Fibroblast of skin of abdomen (primary cell): ENCODE results near the gene FAM180B.
"Not testable (repeated sequence)": the region's sequence is repeated elsewhere in the genome, so short reads cannot be mapped to it uniquely, and the experiment has no call there.

ENCODE experiments used
- DNase-seq: peaks from one replicate; pipeline ENCODE4 v3.0.0-alpha.2; 2013

Gene FAM180B

DNA sequence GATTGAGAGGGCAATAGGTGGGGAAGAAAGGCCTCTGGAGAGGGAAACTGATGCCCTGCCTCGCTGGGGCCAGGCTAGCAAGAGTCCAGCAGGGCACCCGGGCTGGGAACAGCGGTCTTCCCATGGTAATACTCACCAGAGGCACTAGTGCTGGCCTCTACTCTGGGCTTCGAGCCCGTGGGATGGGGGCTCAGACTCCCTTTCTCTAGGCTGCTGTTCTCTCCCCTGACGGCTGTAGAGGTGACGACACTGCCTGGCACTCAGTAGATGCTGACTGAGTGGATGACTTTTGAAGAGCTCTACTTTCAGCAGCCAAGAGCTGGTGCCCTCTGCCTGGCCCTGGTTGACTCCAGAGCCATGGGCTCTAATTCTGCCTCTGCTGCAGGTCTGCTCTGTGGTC is 8.6 kb downstream of the FAM180B start:
- DNase-seq: no peak

DNA sequence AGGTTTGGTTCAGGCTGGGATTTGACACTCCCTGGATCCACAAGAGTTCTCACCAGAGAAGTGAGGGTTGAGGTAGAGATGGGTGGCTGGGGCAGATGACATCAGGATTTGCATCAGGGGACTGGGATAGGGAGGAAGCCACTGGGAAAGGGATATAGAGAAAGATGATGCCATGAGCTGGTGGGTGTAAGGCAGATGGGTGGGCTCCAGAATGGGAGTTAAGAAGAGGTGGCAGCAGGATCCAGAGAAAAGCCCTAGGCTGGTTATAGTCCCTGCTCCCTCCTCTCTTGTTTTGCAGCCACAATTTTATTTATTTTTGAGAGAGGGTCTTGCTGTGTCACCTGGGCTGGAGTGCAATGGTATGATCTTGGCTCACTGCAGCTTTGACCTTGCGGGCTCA is 9.5 kb downstream of the FAM180B start:
- DNase-seq: no peak

DNA sequence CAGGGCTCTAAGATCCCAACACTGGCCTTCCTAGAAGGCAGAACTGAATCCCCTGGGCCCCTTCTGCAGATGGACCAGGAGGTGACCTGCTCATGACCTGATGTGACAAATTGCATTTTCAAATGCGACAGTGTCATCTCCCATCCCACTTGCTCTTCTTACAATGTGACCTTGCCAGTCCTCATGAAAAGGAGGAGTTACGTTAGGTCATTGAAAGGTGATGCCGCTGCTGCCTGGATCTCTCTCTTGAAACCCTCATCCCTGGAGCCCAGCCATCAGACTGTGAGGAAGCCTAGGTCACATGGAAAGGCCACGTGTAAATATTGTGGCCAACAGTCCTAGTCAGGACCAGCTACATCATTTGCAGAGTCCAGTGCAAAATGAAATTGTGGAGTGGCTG is 13.4 kb downstream of the FAM180B start:
- no peak for DNase-seq

DNA sequence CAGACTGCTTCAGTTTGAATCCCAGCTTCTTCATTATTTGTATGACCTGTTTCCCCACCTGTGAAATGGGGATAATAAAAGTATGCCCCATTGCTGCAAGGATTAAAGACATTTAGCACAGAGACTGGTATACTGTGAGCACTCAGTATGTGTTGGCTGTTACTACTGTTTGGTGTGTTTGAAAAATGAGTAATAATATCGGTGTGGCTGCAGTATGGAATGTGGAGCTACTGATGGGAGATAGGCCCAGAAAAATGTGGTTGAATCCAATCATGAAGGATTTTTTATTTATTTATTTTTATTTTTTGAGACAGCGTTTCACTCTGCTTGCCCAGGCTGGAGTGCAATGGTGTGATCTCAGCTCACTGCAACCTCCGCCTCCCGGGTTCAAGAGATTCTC is 16.8 kb downstream of the FAM180B start:
- no peak for DNase-seq

DNA sequence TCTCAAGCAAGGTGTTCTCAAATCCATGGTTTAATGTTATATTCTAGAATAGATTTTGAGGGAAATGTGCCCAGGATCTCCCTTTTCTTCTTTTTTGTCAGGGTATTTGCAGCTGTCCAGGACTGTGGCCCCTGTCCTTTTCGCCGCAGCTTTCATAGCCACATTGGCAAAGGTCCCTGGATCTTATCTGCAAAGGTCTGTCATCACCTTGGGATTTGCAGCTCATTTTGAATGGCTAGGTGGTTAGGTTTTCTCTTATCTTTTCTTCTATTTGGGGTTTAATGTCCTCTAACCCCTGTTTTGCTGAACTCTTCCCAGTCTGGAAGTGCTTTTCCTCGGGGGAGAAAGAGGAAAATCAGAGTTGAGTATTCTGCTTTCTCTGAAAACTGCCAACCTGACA is 19.4 kb downstream of the FAM180B start:
- no peak for DNase-seq

DNA sequence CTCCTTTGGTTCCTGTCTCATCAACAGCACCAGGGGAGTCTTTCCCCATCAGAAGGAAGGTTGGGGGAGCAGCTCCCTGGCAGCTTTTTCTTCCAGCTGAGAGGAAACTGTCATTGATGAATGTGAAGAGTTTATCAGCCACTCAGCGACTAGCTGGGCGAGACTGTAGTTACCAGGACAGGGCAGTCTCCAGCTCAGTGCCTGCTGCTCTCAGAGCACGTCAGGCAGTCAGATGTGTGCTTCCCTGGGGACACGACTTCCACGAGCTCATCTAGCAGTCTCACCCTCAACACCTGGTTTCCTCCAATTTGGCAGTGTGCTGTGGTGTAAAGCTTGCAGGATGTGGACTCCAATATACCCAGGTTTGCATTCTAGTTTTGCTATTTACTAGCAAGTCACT is 20.3 kb downstream of the FAM180B start:
- DNase-seq: no peak

DNA sequence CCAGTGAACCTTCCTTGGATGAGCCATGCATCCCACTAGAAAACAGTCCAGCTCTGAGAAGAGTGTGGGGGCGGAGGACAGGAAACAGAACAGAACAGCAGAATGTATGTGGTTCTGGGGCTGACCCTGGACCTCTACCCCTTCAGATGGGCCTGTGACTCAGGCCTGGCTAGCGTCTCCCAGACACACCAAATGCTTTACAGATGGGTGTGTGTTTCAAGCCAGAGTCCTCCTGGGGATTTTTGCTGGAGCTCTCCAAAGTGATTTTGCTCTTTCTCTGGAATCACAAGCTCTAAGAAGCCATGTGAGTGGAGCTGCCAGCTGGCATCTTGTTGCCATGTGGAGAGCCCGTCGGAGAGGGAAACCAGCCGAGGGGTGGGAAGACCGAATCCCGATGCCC is 20.9 kb downstream of the FAM180B start:
- peak; percentile 90 for DNase-seq

DNA sequence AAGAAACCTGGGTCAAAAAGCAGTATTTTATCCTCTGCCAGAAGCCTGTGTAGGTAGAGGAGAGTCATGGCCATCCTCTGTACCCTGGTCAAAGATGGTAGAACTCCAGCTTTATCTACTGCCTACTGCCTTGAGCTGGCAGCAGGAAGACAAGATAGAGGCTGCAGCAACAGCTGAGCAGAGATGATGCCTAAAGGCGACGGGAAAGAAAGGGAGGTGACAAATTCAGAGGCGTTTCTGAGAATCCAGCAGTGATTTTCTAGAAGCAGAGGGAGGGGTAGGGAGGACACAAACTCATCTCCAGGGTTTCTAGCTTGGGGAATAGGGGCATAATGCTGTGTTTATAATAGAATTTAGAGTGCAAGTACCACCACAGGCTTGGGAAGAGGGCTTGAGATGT is 23.2 kb downstream of the FAM180B start:
- no peak for DNase-seq

DNA sequence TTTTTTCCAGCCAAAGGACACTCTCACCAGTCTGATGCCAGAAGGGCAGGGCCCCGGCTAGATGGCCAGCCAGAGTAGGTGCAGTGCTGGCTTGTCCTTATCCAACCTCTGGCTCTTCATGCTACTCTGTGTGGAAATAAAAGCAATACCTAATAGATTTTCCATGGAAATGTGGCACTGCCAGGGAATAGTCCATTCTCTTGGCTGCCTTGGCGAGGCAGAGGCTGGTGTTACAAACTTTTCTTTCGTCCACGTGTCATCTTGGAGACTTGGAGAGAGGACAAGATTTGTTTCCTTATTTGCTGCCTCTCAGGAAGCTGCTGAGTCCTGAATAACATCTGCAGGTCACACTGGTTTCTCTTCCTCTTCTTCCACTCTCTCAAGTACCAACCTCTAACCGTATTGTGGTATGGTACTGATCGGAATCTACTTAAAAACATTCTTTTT is 24.9 kb downstream of the FAM180B start:
- no peak for DNase-seq

DNA sequence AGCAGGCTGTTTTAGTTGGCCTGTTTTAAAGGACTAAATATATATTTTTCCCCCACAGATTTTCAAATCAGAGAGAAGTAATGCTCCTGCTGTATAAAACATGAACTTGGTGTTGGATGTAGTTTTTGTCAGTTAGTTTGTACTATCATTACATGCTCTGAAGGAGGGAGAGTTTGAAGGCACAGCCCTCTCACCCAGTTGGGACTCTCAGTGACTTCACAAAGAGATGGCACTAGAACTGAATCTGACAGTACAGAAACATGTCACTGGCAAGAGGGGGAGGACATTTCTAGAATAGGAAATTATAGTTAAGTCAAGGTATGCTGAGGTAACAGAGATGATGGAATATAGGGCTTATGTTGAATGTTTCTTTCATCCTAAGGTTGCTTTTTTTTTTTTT is 28.8 kb downstream of the FAM180B start:
- DNase-seq: no peak

DNA sequence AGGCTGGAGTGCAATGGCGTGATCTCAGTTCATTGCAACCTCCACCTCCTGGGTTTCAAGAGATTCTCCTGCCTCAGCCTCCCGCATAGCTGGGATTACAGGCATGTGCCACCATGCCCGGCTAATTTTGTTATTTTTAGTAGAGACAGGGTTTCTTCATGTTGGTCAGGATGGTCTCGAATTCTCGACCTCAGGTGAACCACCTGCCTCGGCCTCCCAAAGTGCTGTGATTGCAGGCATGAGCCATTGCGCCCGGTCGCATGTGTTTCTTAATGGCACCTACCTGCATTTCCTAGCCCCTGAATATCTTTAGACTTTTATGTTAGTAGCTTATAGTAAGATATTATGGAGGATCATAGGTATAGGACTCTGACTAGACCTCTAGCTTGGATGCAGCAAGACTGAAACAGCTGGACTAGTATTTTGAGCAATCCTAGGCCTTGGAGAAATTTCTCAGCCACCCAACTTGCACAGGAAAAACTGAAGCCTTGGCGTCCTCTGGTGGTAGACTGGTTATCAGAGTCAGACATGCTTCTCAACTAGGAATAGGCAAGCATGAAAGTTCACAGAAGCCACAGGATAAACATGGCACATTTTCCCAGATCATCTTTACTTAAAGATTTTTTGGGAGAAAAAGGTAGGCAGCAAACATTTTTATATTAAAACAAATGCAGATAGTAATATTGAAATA is 30.4 kb downstream of the FAM180B start:
- peak; percentile 68 for DNase-seq

DNA sequence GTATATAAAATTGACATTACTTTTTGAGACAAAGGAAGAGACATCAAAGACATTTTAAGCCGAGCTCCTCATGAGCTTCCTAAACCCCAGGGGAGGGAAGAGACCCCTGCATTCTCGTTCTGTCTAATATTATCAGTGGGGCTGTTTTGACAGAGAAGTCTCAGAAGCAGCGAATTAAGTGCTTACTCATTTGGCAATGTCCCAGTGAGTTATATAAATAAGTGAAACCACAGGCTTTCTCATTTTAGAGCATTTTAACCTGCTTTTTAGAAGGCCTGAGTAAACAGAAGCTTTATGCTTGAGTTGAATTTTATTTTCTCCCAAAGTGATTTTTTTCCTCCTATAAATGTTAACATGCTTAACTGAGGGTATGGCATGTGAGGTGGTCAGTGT is 30.9 kb downstream of the FAM180B start:
- peak; percentile 51 for DNase-seq

DNA sequence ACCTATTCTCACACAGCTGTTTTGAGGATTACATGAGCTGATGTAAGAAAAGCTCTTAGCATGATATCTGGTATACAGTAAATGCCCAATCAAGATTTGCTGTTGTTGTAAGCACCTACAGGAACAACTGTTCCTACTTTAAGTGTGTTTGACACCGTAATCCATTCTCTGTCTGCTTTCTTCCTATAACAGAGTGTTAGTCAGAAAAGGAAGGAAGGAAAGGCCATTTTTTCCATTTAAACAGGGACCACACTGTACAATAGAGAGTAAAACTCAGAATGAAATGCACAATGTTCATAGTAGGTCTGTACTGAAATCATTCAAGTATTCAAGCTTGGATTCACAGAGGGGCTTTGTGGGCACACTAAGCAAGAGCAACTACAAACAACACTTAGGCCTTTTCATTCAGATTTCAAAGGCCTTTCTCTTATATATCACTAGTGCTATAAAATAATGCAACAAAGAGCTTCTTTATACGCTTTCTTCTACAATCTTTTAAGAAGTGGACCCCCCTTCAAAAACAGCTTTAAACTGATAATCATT is 34.4 kb downstream of the FAM180B start:
- no peak for DNase-seq

DNA sequence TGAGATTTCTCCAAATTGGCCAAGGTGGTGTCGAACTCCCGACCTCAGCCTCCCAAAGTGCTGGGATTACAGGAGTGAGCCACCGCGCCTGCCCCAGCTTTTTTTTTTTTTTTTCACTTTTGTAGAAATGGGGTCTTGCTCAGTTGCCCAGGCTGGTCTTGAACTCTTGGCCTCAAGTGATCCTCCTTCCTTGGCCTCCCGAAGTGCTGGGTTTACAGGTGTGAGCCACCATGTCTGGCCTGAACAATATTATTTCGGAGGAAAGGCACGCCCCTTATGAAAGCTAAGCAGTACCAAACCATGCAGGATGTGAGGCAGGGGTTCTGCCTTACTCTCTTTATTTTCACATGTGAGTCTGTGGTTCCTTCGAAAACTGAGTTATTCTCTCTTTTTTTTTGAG is 39.8 kb downstream of the FAM180B start:
- no peak for DNase-seq

DNA sequence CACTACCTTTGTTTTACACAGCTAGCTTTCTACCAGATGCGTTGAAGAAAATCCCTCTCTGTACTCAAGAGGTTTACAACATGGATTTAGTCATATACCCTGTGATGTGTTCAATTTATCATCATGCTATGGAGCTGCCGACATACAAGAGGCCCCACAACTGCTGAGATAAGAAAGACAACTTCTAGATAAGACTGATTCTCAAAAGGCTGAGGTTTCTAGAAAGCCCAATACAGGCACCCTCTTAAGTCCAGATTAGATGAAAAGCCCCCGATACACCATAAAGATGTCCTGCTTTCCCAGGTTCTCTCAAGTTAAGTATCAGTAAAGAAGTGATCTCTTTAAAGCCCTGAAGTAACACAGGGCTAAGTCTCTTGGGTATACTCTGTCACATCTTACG is 41.5 kb downstream of the FAM180B start:
- DNase-seq: no peak

DNA sequence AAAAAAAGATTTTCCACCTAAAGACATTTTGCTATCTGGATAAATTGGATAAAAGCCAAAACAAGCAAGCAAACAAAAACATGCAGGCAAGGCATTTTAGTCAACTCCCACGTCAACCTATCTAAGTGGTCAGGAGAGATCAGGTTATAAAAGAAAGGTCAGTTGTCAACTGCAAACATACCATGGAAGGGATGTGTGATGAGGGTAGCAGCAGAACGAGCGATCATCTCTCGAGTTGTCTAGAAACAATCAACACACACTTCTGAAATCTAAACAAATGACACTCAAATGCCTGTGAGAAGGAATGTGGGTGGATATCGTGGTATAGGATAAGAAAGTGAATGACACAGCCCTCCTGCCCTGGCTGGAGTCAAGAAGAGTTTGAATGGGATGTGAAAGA is 45.0 kb downstream of the FAM180B start:
- DNase-seq: no peak

DNA sequence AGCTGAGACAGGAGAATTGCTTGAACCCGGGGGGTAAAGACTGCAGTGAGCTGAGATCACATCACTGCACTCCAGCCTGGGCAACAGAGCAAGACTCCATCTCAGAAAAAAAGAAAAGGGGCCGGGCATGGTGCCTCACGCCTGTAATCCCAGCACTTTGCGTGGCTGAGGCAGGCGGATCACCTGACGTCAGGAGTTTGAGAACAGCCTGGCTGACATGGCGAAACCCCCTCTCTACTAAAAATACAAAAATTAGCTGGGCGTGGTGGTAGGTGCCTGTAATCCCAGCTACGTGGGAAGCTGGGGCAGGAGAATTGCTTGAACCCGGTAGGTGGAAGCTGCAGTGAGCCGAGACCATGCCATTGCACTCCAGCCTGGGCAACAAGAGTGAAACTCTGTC is 49.9 kb downstream of the FAM180B start:
- DNase-seq: not testable (repeated sequence)
